ENCODE results near the gene RFX2.
A peak's percentile ranks its signal among the peaks of the same experiment; 100 is the strongest.

Gene RFX2

GRCh38 chr19:6005321-6006069 lies 104.8 kb downstream of the RFX2 start:
- H3K9ac ChIP-seq (ENCODE audit: insufficient read length, low read depth) = no peak overlapping the region
- DNase-seq (ENCODE audit: low read depth, low spot score) = no peak
- no peaks in the 10 kb centered on the region for H3K36me3 ChIP-seq (ENCODE audit: insufficient read depth, insufficient read length, low read length)
- no peak for TF ChIP-seq SUZ12 (IDR thresholded peaks at IDR 0.05; ENCODE audit: extremely low read depth, insufficient read depth, insufficient read length)
- TF ChIP-seq YY1 (IDR thresholded peaks at IDR 0.05; ENCODE audit: insufficient read depth, insufficient read length) = no peak
- no peak for TF ChIP-seq ZNF274 (IDR thresholded peaks at IDR 0.05; ENCODE audit: low read depth, low read length)
- no peaks in the 10 kb centered on the region for H3K4me1 ChIP-seq (ENCODE audit: insufficient read depth, insufficient read length)
- H3K4me3 ChIP-seq (ENCODE audit: insufficient read length, low read depth) = no peak overlapping the region
- no peaks in the 10 kb centered on the region for H3K27me3 ChIP-seq (ENCODE audit: insufficient read depth, insufficient read length)
- H3K9me3 ChIP-seq (ENCODE audit: insufficient read depth, low read length) = no peaks in the 10 kb centered on the region; the same call in 1 of the 2 replicates

- no peaks in the 10 kb centered on the region; the same call in 1 of the 2 replicates for H3K9me3 ChIP-seq (ENCODE audit: insufficient read depth, low read length)
- DNase-seq (ENCODE audit: low read depth, low spot score) = no peak
These were observed 106.3 kb downstream of the RFX2 start for GRCh38 chr19:6003976-6004375.

GRCh38 chr19:6002591-6002990 lies 107.7 kb downstream of the RFX2 start:
- no peaks in the 10 kb centered on the region; the same call in 1 of the 2 replicates for H3K9me3 ChIP-seq (ENCODE audit: insufficient read depth, low read length)
- no peaks in the 10 kb centered on the region for H3K36me3 ChIP-seq (ENCODE audit: insufficient read depth, insufficient read length, low read length)
- H3K4me3 ChIP-seq (ENCODE audit: insufficient read length, low read depth) = no peak overlapping the region
- H3K4me1 ChIP-seq (ENCODE audit: insufficient read depth, insufficient read length) = no peaks in the 10 kb centered on the region
- no peak for TF ChIP-seq YY1 (IDR thresholded peaks at IDR 0.05; ENCODE audit: insufficient read depth, insufficient read length)
- no peak for TF ChIP-seq ZNF274 (IDR thresholded peaks at IDR 0.05; ENCODE audit: low read depth, low read length)
- no peak for TF ChIP-seq SUZ12 (IDR thresholded peaks at IDR 0.05; ENCODE audit: extremely low read depth, insufficient read depth, insufficient read length)
- H3K27me3 ChIP-seq (ENCODE audit: insufficient read depth, insufficient read length) = no peaks in the 10 kb centered on the region
- no peak overlapping the region for H3K9ac ChIP-seq (ENCODE audit: insufficient read length, low read depth)
- no peak for DNase-seq (ENCODE audit: low read depth, low spot score)

More at GRCh38 chr19:6003976-6004375, 106.3 kb downstream of the RFX2 start:
- H3K4me3 ChIP-seq (ENCODE audit: insufficient read length, low read depth) = no peak overlapping the region
- H3K4me1 ChIP-seq (ENCODE audit: insufficient read depth, insufficient read length) = no peaks in the 10 kb centered on the region
- TF ChIP-seq ZNF274 (IDR thresholded peaks at IDR 0.05; ENCODE audit: low read depth, low read length) (no peak), SUZ12 (IDR thresholded peaks at IDR 0.05; ENCODE audit: extremely low read depth, insufficient read depth, insufficient read length) (no peak), YY1 (IDR thresholded peaks at IDR 0.05; ENCODE audit: insufficient read depth, insufficient read length) (no peak)
- no peaks in the 10 kb centered on the region for H3K36me3 ChIP-seq (ENCODE audit: insufficient read depth, insufficient read length, low read length)
- H3K9ac ChIP-seq (ENCODE audit: insufficient read length, low read depth) = no peak overlapping the region
- H3K27me3 ChIP-seq (ENCODE audit: insufficient read depth, insufficient read length) = no peaks in the 10 kb centered on the region

DNA sequence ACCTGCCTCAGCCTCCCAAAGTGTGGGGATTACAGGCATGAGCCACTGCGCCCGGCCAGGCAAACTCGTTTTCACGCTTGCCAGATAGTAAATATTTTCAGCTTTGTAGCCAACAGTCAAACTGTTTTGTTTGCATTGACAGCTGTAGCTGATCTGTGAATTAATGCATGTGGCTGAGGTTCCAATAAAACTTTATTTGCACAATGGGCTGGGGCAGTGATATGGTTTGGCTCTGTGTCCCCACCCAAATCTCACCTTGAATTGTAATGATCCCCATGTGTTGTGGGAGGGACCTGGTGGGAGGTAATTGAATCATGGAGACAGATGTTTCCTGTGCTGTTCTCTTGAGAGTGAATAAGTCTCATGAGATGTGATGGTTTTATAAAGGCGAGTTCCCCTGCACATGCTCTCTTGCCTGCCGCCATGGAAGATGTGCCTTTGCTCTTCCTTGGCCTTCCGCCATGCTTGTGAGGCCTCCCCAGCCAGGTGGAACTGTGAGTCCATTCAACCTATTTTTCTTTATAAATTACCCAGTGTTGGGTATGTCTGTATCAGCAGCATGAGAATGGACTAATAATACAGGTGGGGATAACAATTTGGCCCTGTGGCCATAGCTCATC lies 110.0 kb downstream of the RFX2 start:
- H3K36me3 ChIP-seq (ENCODE audit: insufficient read depth, insufficient read length, low read length) = no peaks in the 10 kb centered on the region
- H3K9ac ChIP-seq (ENCODE audit: insufficient read length, low read depth) = no peak overlapping the region
- no peak for DNase-seq (ENCODE audit: low read depth, low spot score)
- no peaks in the 10 kb centered on the region; the same call in 1 of the 2 replicates for H3K9me3 ChIP-seq (ENCODE audit: insufficient read depth, low read length)
- no peaks in the 10 kb centered on the region for H3K4me1 ChIP-seq (ENCODE audit: insufficient read depth, insufficient read length)
- TF ChIP-seq SUZ12 (IDR thresholded peaks at IDR 0.05; ENCODE audit: extremely low read depth, insufficient read depth, insufficient read length) = no peak
- TF ChIP-seq YY1 (IDR thresholded peaks at IDR 0.05; ENCODE audit: insufficient read depth, insufficient read length) = no peak
- TF ChIP-seq ZNF274 (IDR thresholded peaks at IDR 0.05; ENCODE audit: low read depth, low read length) = no peak
- no peaks in the 10 kb centered on the region for H3K27me3 ChIP-seq (ENCODE audit: insufficient read depth, insufficient read length)
- no peak overlapping the region for H3K4me3 ChIP-seq (ENCODE audit: insufficient read length, low read depth)

GRCh38 chr19:5999693-6000092 lies 110.6 kb downstream of the RFX2 start:
- no peaks in the 10 kb centered on the region for H3K27me3 ChIP-seq (ENCODE audit: insufficient read depth, insufficient read length)
- DNase-seq (ENCODE audit: low read depth, low spot score) = no peak
- no peaks in the 10 kb centered on the region for H3K36me3 ChIP-seq (ENCODE audit: insufficient read depth, insufficient read length, low read length)
- no peak overlapping the region for H3K9ac ChIP-seq (ENCODE audit: insufficient read length, low read depth)
- no peak for TF ChIP-seq SUZ12 (IDR thresholded peaks at IDR 0.05; ENCODE audit: extremely low read depth, insufficient read depth, insufficient read length)
- TF ChIP-seq YY1 (IDR thresholded peaks at IDR 0.05; ENCODE audit: insufficient read depth, insufficient read length) = no peak
- no peak for TF ChIP-seq ZNF274 (IDR thresholded peaks at IDR 0.05; ENCODE audit: low read depth, low read length)
- H3K4me3 ChIP-seq (ENCODE audit: insufficient read length, low read depth) = no peak overlapping the region
- H3K9me3 ChIP-seq (ENCODE audit: insufficient read depth, low read length) = no peaks in the 10 kb centered on the region; the same call in 1 of the 2 replicates
- no peaks in the 10 kb centered on the region for H3K4me1 ChIP-seq (ENCODE audit: insufficient read depth, insufficient read length)

DNA sequence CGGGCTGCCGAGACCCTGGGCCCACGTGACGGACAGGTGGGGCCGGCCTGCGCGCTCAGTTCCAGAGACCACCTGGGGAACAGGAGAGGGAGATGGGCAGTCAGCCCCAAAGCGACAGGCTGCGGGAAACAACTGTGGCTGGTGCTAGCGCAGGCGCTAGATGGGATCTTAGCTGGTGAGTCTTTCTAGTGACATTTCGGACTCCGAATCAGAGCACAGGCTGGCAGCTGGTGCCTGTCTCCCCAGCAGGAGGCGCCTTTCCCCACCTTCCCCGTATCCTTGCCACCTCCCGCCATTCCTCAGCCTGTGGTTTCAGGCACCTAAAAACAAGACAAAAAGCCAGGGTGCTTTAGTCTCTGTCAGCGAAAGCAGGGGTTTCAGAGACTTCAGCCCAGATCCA lies 112.9 kb downstream of the RFX2 start:
- H3K27me3 ChIP-seq (ENCODE audit: insufficient read depth, insufficient read length) = no peaks in the 10 kb centered on the region
- peaks cover 6% of the 10 kb centered on the region for H3K4me1 ChIP-seq (ENCODE audit: insufficient read depth, insufficient read length)
- H3K36me3 ChIP-seq (ENCODE audit: insufficient read depth, insufficient read length, low read length) = no peaks in the 10 kb centered on the region
- peak; percentile 47 for DNase-seq (ENCODE audit: low read depth, low spot score)
- TF ChIP-seq SUZ12 (IDR thresholded peaks at IDR 0.05; ENCODE audit: extremely low read depth, insufficient read depth, insufficient read length) (no peak), ZNF274 (IDR thresholded peaks at IDR 0.05; ENCODE audit: low read depth, low read length) (no peak), YY1 (IDR thresholded peaks at IDR 0.05; ENCODE audit: insufficient read depth, insufficient read length) (no peak)
- no peak overlapping the region for H3K9ac ChIP-seq (ENCODE audit: insufficient read length, low read depth)
- no peaks in the 10 kb centered on the region; the same call in 1 of the 2 replicates for H3K9me3 ChIP-seq (ENCODE audit: insufficient read depth, low read length)
- H3K4me3 ChIP-seq (ENCODE audit: insufficient read length, low read depth) = no peak overlapping the region

- Histone ChIP-seq H3K9me3 (ENCODE audit: insufficient read depth, low read length) (no peaks in the 10 kb centered on the region; the same call in 1 of the 2 replicates), H3K27me3 (ENCODE audit: insufficient read depth, insufficient read length) (no peaks in the 10 kb centered on the region), H3K36me3 (ENCODE audit: insufficient read depth, insufficient read length, low read length) (no peaks in the 10 kb centered on the region), H3K4me1 (ENCODE audit: insufficient read depth, insufficient read length) (peaks cover 6% of the 10 kb centered on the region), H3K4me3 (ENCODE audit: insufficient read length, low read depth) (no peak overlapping the region), H3K9ac (ENCODE audit: insufficient read length, low read depth) (no peak overlapping the region)
- TF ChIP-seq ZNF274 (IDR thresholded peaks at IDR 0.05; ENCODE audit: low read depth, low read length) = no peak
- no peak for TF ChIP-seq SUZ12 (IDR thresholded peaks at IDR 0.05; ENCODE audit: extremely low read depth, insufficient read depth, insufficient read length)
- no peak for TF ChIP-seq YY1 (IDR thresholded peaks at IDR 0.05; ENCODE audit: insufficient read depth, insufficient read length)
- DNase-seq (ENCODE audit: low read depth, low spot score) = no peak
These were observed 113.5 kb downstream of the RFX2 start for GRCh38 chr19:5996623-5997320.

All from NT2/D1 (cell line).